Measurements from ENCODE around the gene OAT. TPM values are rescaled to one million over a fixed set of nuclear protein-coding genes. Genes with fewer than 3 reads are reported as not detected.
A peak's percentile ranks its signal among the peaks of the same experiment; 100 is the strongest.
"Not testable (repeated sequence)": the region's sequence is repeated elsewhere in the genome, so short reads cannot be mapped to it uniquely, and the experiment has no call there.

The OAT gene
- total RNA-seq, 2 experiments from 2014 or later, result 22.4 to 28.0 TPM

- H3K27me3 Mint-ChIP-seq (ENCODE audit: low read depth), result peaks cover 11% of the 10 kb centered on the region
- H3K27ac Mint-ChIP-seq, result no peak overlapping the region
- CTCF ChIA-PET, result no interaction called here
- POLR2A ChIA-PET, result no interaction called here
- H3K9me3 Mint-ChIP-seq (ENCODE audit: insufficient read depth), result no peaks in the 10 kb centered on the region
- peaks cover 2% of the 10 kb centered on the region for H3K4me1 Mint-ChIP-seq (ENCODE audit: low read depth)
- H3K4me3 Mint-ChIP-seq, result no peak overlapping the region
- ATAC-seq (no peak), DNase-seq (no peak)
- H3K36me3 Mint-ChIP-seq (ENCODE audit: low read depth), result no peaks in the 10 kb centered on the region
Observed at GRCh38 chr10:124436191-124436638, 17.5 kb upstream of the OAT start.

- H3K9me3 Mint-ChIP-seq (ENCODE audit: insufficient read depth); DNase-seq; POLR2A ChIA-PET; H3K4me3 Mint-ChIP-seq; H3K36me3 Mint-ChIP-seq (ENCODE audit: low read depth); CTCF ChIA-PET; H3K27ac Mint-ChIP-seq; H3K4me1 Mint-ChIP-seq (ENCODE audit: low read depth); H3K27me3 Mint-ChIP-seq (ENCODE audit: low read depth); ATAC-seq: not testable (repeated sequence)
Observed at GRCh38 chr10:124435683-124436082, 17.0 kb upstream of the OAT start.

- ATAC-seq, result no peak
- Mint-ChIP-seq H3K36me3 (ENCODE audit: low read depth) (no peaks in the 10 kb centered on the region), H3K27ac (no peak overlapping the region), H3K9me3 (ENCODE audit: insufficient read depth) (no peaks in the 10 kb centered on the region), H3K4me1 (ENCODE audit: low read depth) (peaks cover 2% of the 10 kb centered on the region), H3K27me3 (ENCODE audit: low read depth) (peaks cover 16% of the 10 kb centered on the region), H3K4me3 (no peak overlapping the region)
- ChIA-PET CTCF (no interaction called here), POLR2A (no interaction called here)
- no peak for DNase-seq
Observed at GRCh38 chr10:124433461-124433860, 14.7 kb upstream of the OAT start.

GRCh38 chr10:124430077-124430476, 11.4 kb upstream of the OAT start:
- no peaks in the 10 kb centered on the region for H3K9me3 Mint-ChIP-seq (ENCODE audit: insufficient read depth)
- peaks cover 17% of the 10 kb centered on the region for H3K27me3 Mint-ChIP-seq (ENCODE audit: low read depth)
- DNase-seq (no peak), ATAC-seq (no peak)
- no peaks in the 10 kb centered on the region for H3K36me3 Mint-ChIP-seq (ENCODE audit: low read depth)
- CTCF ChIA-PET, result no interaction called here
- no peaks in the 10 kb centered on the region for H3K4me1 Mint-ChIP-seq (ENCODE audit: low read depth)
- H3K27ac Mint-ChIP-seq, result no peak overlapping the region
- POLR2A ChIA-PET, result no interaction called here
- H3K4me3 Mint-ChIP-seq, result no peak overlapping the region

GRCh38 chr10:124429576-124429975, 10.9 kb upstream of the OAT start:
- Mint-ChIP-seq H3K27ac (no peak overlapping the region), H3K36me3 (ENCODE audit: low read depth) (no peaks in the 10 kb centered on the region), H3K9me3 (ENCODE audit: insufficient read depth) (no peaks in the 10 kb centered on the region), H3K27me3 (ENCODE audit: low read depth) (peaks cover 17% of the 10 kb centered on the region), H3K4me3 (no peak overlapping the region), H3K4me1 (ENCODE audit: low read depth) (no peaks in the 10 kb centered on the region)
- ChIA-PET CTCF (no interaction called here), POLR2A (no interaction called here)
- ATAC-seq, result no peak
- DNase-seq, result no peak

- CTCF ChIA-PET, result no interaction called here
- Mint-ChIP-seq H3K36me3 (ENCODE audit: low read depth) (no peaks in the 10 kb centered on the region), H3K9me3 (ENCODE audit: insufficient read depth) (no peaks in the 10 kb centered on the region), H3K27me3 (ENCODE audit: low read depth) (peaks cover 23% of the 10 kb centered on the region), H3K27ac (no peak overlapping the region), H3K4me1 (ENCODE audit: low read depth) (no peaks in the 10 kb centered on the region), H3K4me3 (no peak overlapping the region)
- POLR2A ChIA-PET, result no interaction called here
- ATAC-seq, result no peak
- no peak for DNase-seq
Observed at GRCh38 chr10:124428207-124428777, 9.6 kb upstream of the OAT start.

- ChIA-PET CTCF (interaction anchor here (2.4 kb wide), 1 partner anchor 36 kb away, joined by 6 read pairs; no protein-coding TSS in a partner anchor), POLR2A (no interaction called here)
- Mint-ChIP-seq H3K9me3 (ENCODE audit: insufficient read depth) (no peaks in the 10 kb centered on the region), H3K4me1 (ENCODE audit: low read depth) (no peaks in the 10 kb centered on the region), H3K27me3 (ENCODE audit: low read depth) (peaks cover 28% of the 10 kb centered on the region), H3K36me3 (ENCODE audit: low read depth) (no peaks in the 10 kb centered on the region), H3K27ac (no peak overlapping the region), H3K4me3 (no peak overlapping the region)
- ATAC-seq (no peak), DNase-seq (no peak)
Observed at GRCh38 chr10:124425227-124425962, 6.7 kb upstream of the OAT start.

GRCh38 chr10:124423813-124424212, 5.1 kb upstream of the OAT start:
- Mint-ChIP-seq H3K4me3 (no peak overlapping the region), H3K27ac (no peak overlapping the region), H3K9me3 (ENCODE audit: insufficient read depth) (no peaks in the 10 kb centered on the region), H3K27me3 (ENCODE audit: low read depth) (peaks cover 23% of the 10 kb centered on the region), H3K4me1 (ENCODE audit: low read depth) (peaks cover 3% of the 10 kb centered on the region), H3K36me3 (ENCODE audit: low read depth) (no peaks in the 10 kb centered on the region)
- ChIA-PET POLR2A (interaction anchor here (0.7 kb wide), 1 partner anchor 9 kb away, joined by 3 read pairs; no protein-coding TSS in a partner anchor), CTCF (interaction anchor here (1.2 to 2.4 kb wide), 2 partner anchors 20 to 35 kb away, joined by 3 to 6 read pairs; no protein-coding TSS in a partner anchor)
- DNase-seq (no peak), ATAC-seq (no peak)

- CTCF ChIA-PET, result no interaction called here
- Mint-ChIP-seq H3K27ac (no peak overlapping the region), H3K9me3 (ENCODE audit: insufficient read depth) (no peaks in the 10 kb centered on the region)
Observed at GRCh38 chr10:124422742-124423141, 4.0 kb upstream of the OAT start.

GRCh38 chr10:124420254-124420653, 1.5 kb upstream of the OAT start:
- Mint-ChIP-seq H3K9me3 (ENCODE audit: insufficient read depth) (no peaks in the 10 kb centered on the region), H3K36me3 (ENCODE audit: low read depth) (no peaks in the 10 kb centered on the region), H3K4me1 (ENCODE audit: low read depth) (peaks cover 11% of the 10 kb centered on the region), H3K27me3 (ENCODE audit: low read depth) (peaks cover 16% of the 10 kb centered on the region), H3K27ac (no peak overlapping the region), H3K4me3 (no peak overlapping the region)
- ATAC-seq, result no peak
- POLR2A ChIA-PET, result no interaction called here
- CTCF ChIA-PET, result interaction anchor here (1.7 kb wide), 1 partner anchor 17 kb away, joined by 8 read pairs; no protein-coding TSS in a partner anchor
- DNase-seq, result no peak

More at GRCh38 chr10:124422742-124423141, 4.0 kb upstream of the OAT start:
- DNase-seq, result no peak
- Mint-ChIP-seq H3K4me1 (ENCODE audit: low read depth) (peaks cover 5% of the 10 kb centered on the region), H3K27me3 (ENCODE audit: low read depth) (peaks cover 17% of the 10 kb centered on the region), H3K36me3 (ENCODE audit: low read depth) (no peaks in the 10 kb centered on the region), H3K4me3 (no peak overlapping the region)
- POLR2A ChIA-PET, result no interaction called here
- no peak for ATAC-seq

GRCh38 chr10:124419635-124420034, 912 bp upstream of the OAT start:
- DNase-seq, result no peak
- CTCF ChIA-PET, result interaction anchor here (1.7 kb wide), 1 partner anchor 16 kb away, joined by 8 read pairs; no protein-coding TSS in a partner anchor
- Mint-ChIP-seq H3K27me3 (ENCODE audit: low read depth) (peaks cover 16% of the 10 kb centered on the region), H3K27ac (no peak overlapping the region), H3K4me1 (ENCODE audit: low read depth) (peaks cover 11% of the 10 kb centered on the region), H3K36me3 (ENCODE audit: low read depth) (no peaks in the 10 kb centered on the region), H3K9me3 (ENCODE audit: insufficient read depth) (no peaks in the 10 kb centered on the region), H3K4me3 (peak overlapping the region; percentile 73)
- POLR2A ChIA-PET, result interaction anchor here (0.8 kb wide), 1 partner anchor 298 kb away, joined by 3 read pairs; no protein-coding TSS in a partner anchor
- ATAC-seq, result no peak

All from activated CD8-positive, alpha-beta T cell treated with anti-CD3 and anti-CD28 coated beads, Interleukin-2, amount 10 ng/mL, durations not matched to agents 7 days and 5 days (primary cell).